ENCODE results near the gene POMC.
A peak's percentile ranks its signal among the peaks of the same experiment; 100 is the strongest.

DNA sequence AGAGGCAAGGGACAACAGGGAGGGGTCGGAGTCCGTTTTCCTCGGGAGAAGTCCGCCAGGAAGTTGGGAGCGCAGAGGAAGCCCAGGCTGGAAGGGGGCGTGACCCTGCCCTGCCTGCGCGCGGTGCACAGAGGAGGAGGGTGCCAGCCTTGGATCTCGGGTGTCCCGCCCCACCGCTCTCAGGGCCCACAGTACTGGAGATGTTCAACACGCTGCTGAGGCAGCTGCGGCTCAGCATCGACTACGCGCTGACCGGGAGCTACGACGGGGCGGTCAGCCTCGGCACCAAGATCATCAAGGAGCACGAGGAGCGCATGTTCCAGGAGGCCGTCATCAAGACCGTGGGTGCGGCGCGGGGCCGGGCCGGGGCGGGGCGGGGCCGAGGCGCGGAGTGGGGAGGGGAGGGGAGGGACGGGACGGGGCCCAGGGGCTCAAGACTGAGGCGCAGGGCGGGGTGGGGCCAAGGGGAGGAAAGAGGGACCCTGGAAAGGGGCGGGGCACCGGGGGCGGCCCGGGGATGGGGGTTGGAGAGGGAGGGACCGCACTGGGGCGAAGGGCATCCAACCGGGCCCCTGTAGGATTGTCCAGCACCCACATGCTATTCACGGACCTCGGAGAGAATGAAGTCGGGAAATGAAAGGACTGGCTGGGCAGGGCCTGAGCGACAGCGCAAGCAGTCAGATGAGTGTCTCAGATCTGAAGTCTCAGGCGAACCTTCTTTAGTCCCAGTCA, 36.6 kb downstream of the POMC start:
- peak; percentile 7 to 66 (median 59) for TF ChIP-seq POLR2AphosphoS5 (IDR thresholded peaks at IDR 0.05)
- TF ChIP-seq, protein P1, sequence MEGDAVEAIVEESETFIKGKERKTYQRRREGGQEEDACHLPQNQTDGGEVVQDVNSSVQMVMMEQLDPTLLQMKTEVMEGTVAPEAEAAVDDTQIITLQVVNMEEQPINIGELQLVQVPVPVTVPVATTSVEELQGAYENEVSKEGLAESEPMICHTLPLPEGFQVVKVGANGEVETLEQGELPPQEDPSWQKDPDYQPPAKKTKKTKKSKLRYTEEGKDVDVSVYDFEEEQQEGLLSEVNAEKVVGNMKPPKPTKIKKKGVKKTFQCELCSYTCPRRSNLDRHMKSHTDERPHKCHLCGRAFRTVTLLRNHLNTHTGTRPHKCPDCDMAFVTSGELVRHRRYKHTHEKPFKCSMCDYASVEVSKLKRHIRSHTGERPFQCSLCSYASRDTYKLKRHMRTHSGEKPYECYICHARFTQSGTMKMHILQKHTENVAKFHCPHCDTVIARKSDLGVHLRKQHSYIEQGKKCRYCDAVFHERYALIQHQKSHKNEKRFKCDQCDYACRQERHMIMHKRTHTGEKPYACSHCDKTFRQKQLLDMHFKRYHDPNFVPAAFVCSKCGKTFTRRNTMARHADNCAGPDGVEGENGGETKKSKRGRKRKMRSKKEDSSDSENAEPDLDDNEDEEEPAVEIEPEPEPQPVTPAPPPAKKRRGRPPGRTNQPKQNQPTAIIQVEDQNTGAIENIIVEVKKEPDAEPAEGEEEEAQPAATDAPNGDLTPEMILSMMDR (IDR thresholded peaks at IDR 0.05 in 8 of 11, conservative IDR thresholded peaks at IDR 0.05 in 3 of 11) = no peak
